Measurements from ENCODE around the gene FHIT.
A peak's percentile ranks its signal among the peaks of the same experiment; 100 is the strongest.

The FHIT gene

GRCh38 chr3:60364475-60364874 is 886.8 kb downstream of the FHIT start:
- TF ChIP-seq POLR2A (IDR thresholded peaks at IDR 0.05; ENCODE audit: low read length) (no peak), GATA1 (IDR thresholded peaks at IDR 0.05; ENCODE audit: low read depth, low read length) (no peak)
- DNase-seq, result no peak

- DNase-seq, result no peak
- TF ChIP-seq GATA1 (IDR thresholded peaks at IDR 0.05; ENCODE audit: low read depth, low read length) (no peak), POLR2A (IDR thresholded peaks at IDR 0.05; ENCODE audit: low read length) (no peak)
Observed at GRCh38 chr3:60363817-60364216, 887.4 kb downstream of the FHIT start.

- TF ChIP-seq GATA1 (IDR thresholded peaks at IDR 0.05; ENCODE audit: low read depth, low read length), result no peak
- no peak for DNase-seq
Observed at GRCh38 chr3:60355825-60356224, 895.4 kb downstream of the FHIT start.

GRCh38 chr3:60351481-60351880 is 899.8 kb downstream of the FHIT start:
- TF ChIP-seq GATA1 (IDR thresholded peaks at IDR 0.05; ENCODE audit: low read depth, low read length), result no peak
- TF ChIP-seq POLR2A (IDR thresholded peaks at IDR 0.05; ENCODE audit: low read length), result no peak
- no peak for DNase-seq

- no peak for DNase-seq
- no peak for TF ChIP-seq GATA1 (IDR thresholded peaks at IDR 0.05; ENCODE audit: low read depth, low read length)
- no peak for TF ChIP-seq POLR2A (IDR thresholded peaks at IDR 0.05; ENCODE audit: low read length)
Observed at GRCh38 chr3:60344340-60344739, 906.9 kb downstream of the FHIT start.

GRCh38 chr3:60343831-60344230 is 907.4 kb downstream of the FHIT start:
- TF ChIP-seq GATA1 (IDR thresholded peaks at IDR 0.05; ENCODE audit: low read depth, low read length) (no peak), POLR2A (IDR thresholded peaks at IDR 0.05; ENCODE audit: low read length) (no peak)
- no peak for DNase-seq

- DNase-seq, result no peak
- TF ChIP-seq GATA1 (IDR thresholded peaks at IDR 0.05; ENCODE audit: low read depth, low read length) (no peak), POLR2A (IDR thresholded peaks at IDR 0.05; ENCODE audit: low read length) (no peak)
Observed at GRCh38 chr3:60339304-60339703, 911.9 kb downstream of the FHIT start.

GRCh38 chr3:60337421-60337820 is 913.8 kb downstream of the FHIT start:
- TF ChIP-seq GATA1 (IDR thresholded peaks at IDR 0.05; ENCODE audit: low read depth, low read length) (no peak), POLR2A (IDR thresholded peaks at IDR 0.05; ENCODE audit: low read length) (no peak)
- DNase-seq, result no peak

GRCh38 chr3:60336061-60336460 is 915.2 kb downstream of the FHIT start:
- TF ChIP-seq POLR2A (IDR thresholded peaks at IDR 0.05; ENCODE audit: low read length), result no peak
- no peak for TF ChIP-seq GATA1 (IDR thresholded peaks at IDR 0.05; ENCODE audit: low read depth, low read length)
- no peak for DNase-seq

- TF ChIP-seq GATA1 (IDR thresholded peaks at IDR 0.05; ENCODE audit: low read depth, low read length), result no peak
- TF ChIP-seq POLR2A (IDR thresholded peaks at IDR 0.05; ENCODE audit: low read length), result no peak
- DNase-seq, result no peak
Observed at GRCh38 chr3:60333710-60334109, 917.5 kb downstream of the FHIT start.

GRCh38 chr3:60330107-60330506 is 921.1 kb downstream of the FHIT start:
- DNase-seq, result no peak
- TF ChIP-seq POLR2A (IDR thresholded peaks at IDR 0.05; ENCODE audit: low read length) (no peak), GATA1 (IDR thresholded peaks at IDR 0.05; ENCODE audit: low read depth, low read length) (no peak)

GRCh38 chr3:60325610-60326170 is 925.6 kb downstream of the FHIT start:
- peak; percentile 5 to 17 for DNase-seq
- TF ChIP-seq GATA1 (IDR thresholded peaks at IDR 0.05; ENCODE audit: low read depth, low read length), result no peak
- TF ChIP-seq POLR2A (IDR thresholded peaks at IDR 0.05; ENCODE audit: low read length), result no peak

- DNase-seq, result no peak
Observed at GRCh38 chr3:60323651-60324050, 927.6 kb downstream of the FHIT start.

GRCh38 chr3:60323180-60323579 is 928.1 kb downstream of the FHIT start:
- TF ChIP-seq GATA1 (IDR thresholded peaks at IDR 0.05; ENCODE audit: low read depth, low read length), result no peak
- TF ChIP-seq POLR2A (IDR thresholded peaks at IDR 0.05; ENCODE audit: low read length), result no peak
- DNase-seq, result no peak

More at GRCh38 chr3:60323651-60324050, 927.6 kb downstream of the FHIT start:
- TF ChIP-seq POLR2A (IDR thresholded peaks at IDR 0.05; ENCODE audit: low read length), result no peak
- no peak for TF ChIP-seq GATA1 (IDR thresholded peaks at IDR 0.05; ENCODE audit: low read depth, low read length)

- no peak for DNase-seq
- TF ChIP-seq POLR2A (IDR thresholded peaks at IDR 0.05; ENCODE audit: low read length) (no peak), GATA1 (IDR thresholded peaks at IDR 0.05; ENCODE audit: low read depth, low read length) (no peak)
Observed at GRCh38 chr3:60322298-60322856, 928.9 kb downstream of the FHIT start.

All from erythroblast (primary cell).